Kidney (tissue), 14 donors: ENCODE measurements around the gene ALKAL2. TPM values are rescaled to one million over a fixed set of nuclear protein-coding genes. Genes with fewer than 3 reads are reported as not detected.
A peak's percentile ranks its signal among the peaks of the same experiment; 100 is the strongest.

Source experiments
- DNase-seq, 5 donors: peaks; one replicate each; pipeline ENCODE4 v3.0.0-alpha.2; 2013 to 2020
- FAIRE-seq: peaks from 2 replicates; lab custom pipeline; 2012; peaks lifted over from hg19 to GRCh38; lab: Jason Lieb, UNC
- H3K27ac ChIP-seq, 2 donors: one replicate each; pipeline ENCODE4 v1.7.0; 2013; ENCODE audit warnings: low read depth in 2 of 2, low read length in 2 of 2, inconsistent platforms in 1 of 2
- H3K27me3 ChIP-seq: one replicate; pipeline ENCODE4 v1.7.1; 2013; ENCODE audit warnings: low read length, inconsistent platforms; ENCODE audit not compliant: control insufficient read depth, insufficient read depth
- H3K36me3 ChIP-seq, 3 donors: one replicate each; pipeline versions ENCODE4 v1.7.0 to v1.7.1; 2013; ENCODE audit warnings: low read length in 3 of 3, control low read depth in 1 of 3, inconsistent platforms in 1 of 3; ENCODE audit not compliant: insufficient read depth in 3 of 3, control insufficient read depth in 2 of 3
- H3K4me1 ChIP-seq, 3 donors: one replicate each; pipeline versions ENCODE4 v1.7.0 to v1.7.1; 2013; ENCODE audit warnings: low read length in 3 of 3, inconsistent platforms in 1 of 3, low read depth in 1 of 3; ENCODE audit not compliant: control insufficient read depth in 2 of 3, insufficient read depth in 2 of 3
- H3K4me3 ChIP-seq, 3 donors: one replicate each; pipeline versions ENCODE4 v1.7.0 to v1.8.1; 2013; ENCODE audit warnings: low read length in 3 of 3, control low read depth in 1 of 3, inconsistent platforms in 1 of 3
- H3K9ac ChIP-seq, 3 donors: one replicate each; pipeline versions ENCODE4 v1.7.0 to v1.7.1; 2013; ENCODE audit warnings: low read length in 3 of 3, control low read depth in 1 of 3, inconsistent platforms in 1 of 3
- H3K9me3 ChIP-seq, 3 donors: one replicate each; pipeline versions ENCODE4 v1.7.0 to v1.7.1; 2013; ENCODE audit warnings: low read length in 3 of 3, control low read depth in 1 of 3, inconsistent platforms in 1 of 3; ENCODE audit not compliant: control insufficient read depth in 2 of 3, insufficient read depth in 1 of 3
- intact Hi-C: fragments of 100-400 bp; cut with DNase I; formaldehyde crosslinking; loops from one replicate; pipeline ENCODE4 v1.11.1; 2022
- polyA plus RNA-seq: library from polyadenylated mRNA; stranded (reverse); fragments of 350-450 nt; fragmentation: Illumina TruSeq; extraction: RNeasy Lipid Tissue Mini Kit (QIAGEN cat#74804); gene quantifications from one replicate; pipeline ENCODE4 v1.2.3, GENCODE V29; 2014; ENCODE audit warnings: low read depth, low replicate concordance; ENCODE audit not compliant: insufficient read depth
- total RNA-seq: library from RNA; stranded (reverse); fragmentation: NEBNext Ultra II Directional; extraction: Animal tissue kit (Norgen Biotek cat#: 25700); gene quantifications from one replicate; pipeline ENCODE4 v1.2.1, GENCODE V29; 2021
- TF ChIP-seq, protein P1 (sequence below): IDR thresholded peaks from 3 replicates; pipeline ENCODE4 v1.5.1; 2012; ENCODE audit warnings: mild to moderate bottlenecking, moderate library complexity, borderline replicate concordance; ENCODE audit not compliant: insufficient read depth; ENCODE audit errors: extremely low read depth
- donor health status: control.
- donor health status: control.
- donor health status: control.
- donor health status: control.
- donor health status: control.
- donor health status: DM: yes; HTN: yes; CAD: no.
- donor health status: Normal renal cell carcinoma (clear cell type).

Gene ALKAL2
- total and polyA plus RNA-seq, 2 donors from 2014 or later, result 8.0 to 18.2 TPM

- Histone ChIP-seq H3K27me3 (peaks cover 6% of the 10 kb centered on the region), H3K36me3 (peaks cover 6 to 15% (median 15%) of the 10 kb centered on the region in 3 donors), H3K9ac (no peak overlapping the region), H3K27ac (no peak overlapping the region), H3K4me1 (peaks cover 0 to 9% (median 7%) of the 10 kb centered on the region in 3 donors), H3K4me3 (no peak overlapping the region), H3K9me3 (no peaks in the 10 kb centered on the region)
- DNase-seq, result no peak
- intact Hi-C loops, result no loop called here
- TF ChIP-seq, protein P1, sequence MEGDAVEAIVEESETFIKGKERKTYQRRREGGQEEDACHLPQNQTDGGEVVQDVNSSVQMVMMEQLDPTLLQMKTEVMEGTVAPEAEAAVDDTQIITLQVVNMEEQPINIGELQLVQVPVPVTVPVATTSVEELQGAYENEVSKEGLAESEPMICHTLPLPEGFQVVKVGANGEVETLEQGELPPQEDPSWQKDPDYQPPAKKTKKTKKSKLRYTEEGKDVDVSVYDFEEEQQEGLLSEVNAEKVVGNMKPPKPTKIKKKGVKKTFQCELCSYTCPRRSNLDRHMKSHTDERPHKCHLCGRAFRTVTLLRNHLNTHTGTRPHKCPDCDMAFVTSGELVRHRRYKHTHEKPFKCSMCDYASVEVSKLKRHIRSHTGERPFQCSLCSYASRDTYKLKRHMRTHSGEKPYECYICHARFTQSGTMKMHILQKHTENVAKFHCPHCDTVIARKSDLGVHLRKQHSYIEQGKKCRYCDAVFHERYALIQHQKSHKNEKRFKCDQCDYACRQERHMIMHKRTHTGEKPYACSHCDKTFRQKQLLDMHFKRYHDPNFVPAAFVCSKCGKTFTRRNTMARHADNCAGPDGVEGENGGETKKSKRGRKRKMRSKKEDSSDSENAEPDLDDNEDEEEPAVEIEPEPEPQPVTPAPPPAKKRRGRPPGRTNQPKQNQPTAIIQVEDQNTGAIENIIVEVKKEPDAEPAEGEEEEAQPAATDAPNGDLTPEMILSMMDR, result no peak
- FAIRE-seq, result no peak
Measured at GRCh38 chr2:282371-283263, 5.3 kb downstream of the ALKAL2 start.

- no peak overlapping the region for H3K4me3 ChIP-seq
- TF ChIP-seq, protein P1, result no peak
- DNase-seq (no peak), FAIRE-seq (no peak)
- no peak overlapping the region for H3K9ac ChIP-seq
- H3K27me3 ChIP-seq, result no peaks in the 10 kb centered on the region
- peaks cover 6 to 23% (median 18%) of the 10 kb centered on the region in 3 donors for H3K36me3 ChIP-seq
- intact Hi-C loops, result no loop called here
- H3K27ac ChIP-seq, result peak overlapping the region in 1 of 2 donors; percentile 19
- no peaks in the 10 kb centered on the region for H3K9me3 ChIP-seq
- peaks cover 0 to 7% (median 4%) of the 10 kb centered on the region in 3 donors for H3K4me1 ChIP-seq
Measured at GRCh38 chr2:281381-281780, 6.5 kb downstream of the ALKAL2 start.

DNA sequence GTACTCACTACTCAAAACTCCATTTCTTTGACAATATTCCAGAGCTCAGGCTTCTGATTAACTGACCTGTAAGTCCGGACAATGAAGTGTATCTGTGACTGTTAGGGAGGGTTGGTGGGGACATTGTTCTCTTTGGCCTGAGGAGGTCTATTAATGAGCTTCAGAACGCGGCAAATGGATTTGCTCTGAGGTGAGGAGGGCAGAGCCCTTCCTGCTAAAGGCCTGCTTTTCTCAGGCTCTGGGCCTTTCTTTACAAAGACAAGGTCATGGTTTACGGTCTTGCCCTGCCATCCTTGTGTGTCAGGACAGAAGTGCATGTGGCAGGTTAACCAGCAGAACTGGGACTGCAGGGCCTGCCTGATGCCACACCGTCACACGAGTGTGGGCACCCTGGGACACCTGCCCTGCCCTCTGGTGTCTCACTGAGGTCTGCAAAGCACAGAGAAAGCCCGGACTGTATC is 7.2 kb downstream of the ALKAL2 start:
- TF ChIP-seq, protein P1, result no peak
- Histone ChIP-seq H3K27ac (peak overlapping the region in 1 of 2 donors; percentile 43), H3K9me3 (no peaks in the 10 kb centered on the region), H3K36me3 (peaks cover 6 to 27% (median 18%) of the 10 kb centered on the region in 3 donors), H3K4me3 (no peak overlapping the region), H3K4me1 (peaks cover 0 to 7% (median 4%) of the 10 kb centered on the region in 3 donors), H3K27me3 (no peaks in the 10 kb centered on the region), H3K9ac (no peak overlapping the region)
- intact Hi-C loops, result no loop called here
- FAIRE-seq (no peak), DNase-seq (no peak)
